CD8-positive, alpha-beta memory T cell (primary cell): ENCODE measurements around the gene WDTC1. TPM values are rescaled to one million over a fixed set of nuclear protein-coding genes. Genes with fewer than 3 reads are reported as not detected.

Experiments used
- CTCF ChIA-PET: fragments of 350-600 bp; sonication (Branson Sonifier 250); formaldehyde crosslinking; loops from one replicate; lab custom pipeline; 2021; ENCODE audit warnings: antibody characterized with exemption; lab: Charles Lee
- POLR2A ChIA-PET: fragments of 350-600 bp; sonication (Branson Sonifier 250); formaldehyde crosslinking; loops from one replicate; lab custom pipeline; 2021; ENCODE audit warnings: antibody characterized with exemption; lab: Charles Lee
- DNase-seq, 5 donors: peaks; one replicate each; pipeline versions ENCODE4 v3.0.0 to v3.0.0-alpha.2; 2020 to 2022; ENCODE audit warnings: mixed read lengths in 1 of 5
- H3K27ac ChIP-seq: one replicate; pipeline ENCODE4 v1.7.0; 2013; ENCODE audit warnings: low read depth, mild to moderate bottlenecking, low read length, moderate library complexity
- H3K27me3 ChIP-seq: 2 replicates; pipeline ENCODE4 v1.7.0; 2013; ENCODE audit warnings: low read length, mild to moderate bottlenecking; ENCODE audit not compliant: insufficient read depth, poor library complexity, severe bottlenecking
- H3K36me3 ChIP-seq: 2 replicates; pipeline ENCODE4 v1.7.0; 2013; ENCODE audit warnings: mild to moderate bottlenecking, low read length, moderate library complexity; ENCODE audit not compliant: insufficient read depth
- H3K4me1 ChIP-seq: 2 replicates; pipeline ENCODE4 v1.7.0; 2013; ENCODE audit warnings: mild to moderate bottlenecking, low read length, moderate library complexity; ENCODE audit not compliant: insufficient read depth
- H3K4me3 ChIP-seq: 2 replicates; pipeline ENCODE4 v1.7.0; 2013; ENCODE audit warnings: mild to moderate bottlenecking, low read length
- H3K9me3 ChIP-seq: 2 replicates; pipeline ENCODE4 v1.7.0; 2013; ENCODE audit warnings: mild to moderate bottlenecking, low read length
- H3K27ac Mint-ChIP-seq, 8 donors: one replicate each; pipeline ENCODE4 v1.8.0; 2020 to 2021; ENCODE audit warnings: mixed read lengths in 8 of 8, mild to moderate bottlenecking in 6 of 8, inconsistent platforms in 3 of 8, moderate library complexity in 3 of 8
- H3K27me3 Mint-ChIP-seq, 2 donors: one replicate each; pipeline ENCODE4 v1.8.0; 2020 to 2021; ENCODE audit warnings: mixed read lengths in 2 of 2, mild to moderate bottlenecking in 1 of 2, moderate library complexity in 1 of 2
- H3K36me3 Mint-ChIP-seq, 3 donors: one replicate each; pipeline ENCODE4 v1.8.0; 2020 to 2021; ENCODE audit warnings: mixed read lengths in 3 of 3, inconsistent platforms in 1 of 3, mild to moderate bottlenecking in 1 of 3
- H3K4me1 Mint-ChIP-seq, 3 donors: one replicate each; pipeline ENCODE4 v1.8.0; 2020 to 2021; ENCODE audit warnings: mixed read lengths in 3 of 3, inconsistent platforms in 1 of 3, mild to moderate bottlenecking in 1 of 3
- H3K4me3 Mint-ChIP-seq, 7 donors: one replicate each; pipeline ENCODE4 v1.8.0; 2020 to 2021; ENCODE audit warnings: mixed read lengths in 7 of 7, mild to moderate bottlenecking in 6 of 7, moderate library complexity in 4 of 7, inconsistent platforms in 2 of 7
- H3K9me3 Mint-ChIP-seq, 5 donors: one replicate each; pipeline ENCODE4 v1.8.0; 2020 to 2022; ENCODE audit warnings: mixed read lengths in 5 of 5, mild to moderate bottlenecking in 3 of 5, moderate library complexity in 2 of 5, inconsistent platforms in 1 of 5
- polyA plus RNA-seq: library from polyadenylated mRNA; unstranded; fragments of 300-500 nt; fragmentation: Illumina TruSeq; gene quantifications from one replicate; pipeline ENCODE4 v1.2.3, GENCODE V29; 2021
- total RNA-seq, 2 experiments: library from RNA; stranded (reverse); gene quantifications; one replicate each; pipeline ENCODE4 v1.2.3, GENCODE V29; 2021

The WDTC1 gene
- total and polyA plus RNA-seq, 3 experiments from 2014 or later = 8.6 to 22.3 (median 22.2) TPM

- CTCF ChIA-PET = interaction anchor here (1.3 kb wide), 1 partner anchor 143 kb away, joined by 3 read pairs; no protein-coding TSS in a partner anchor
- H3K27ac Mint-ChIP-seq = no peak overlapping the region
- H3K9me3 Mint-ChIP-seq = no peaks in the 10 kb centered on the region
- POLR2A ChIA-PET = no interaction called here
- peaks cover 6% of the 10 kb centered on the region for H3K4me1 ChIP-seq
- no peak overlapping the region for H3K4me3 Mint-ChIP-seq
- peaks cover 36 to 51% (median 42%) of the 10 kb centered on the region in 3 donors for H3K4me1 Mint-ChIP-seq
- H3K27me3 Mint-ChIP-seq = no peaks in the 10 kb centered on the region
- H3K27ac ChIP-seq = no peak overlapping the region
- H3K36me3 Mint-ChIP-seq = peaks cover 0 to 21% (median 7%) of the 10 kb centered on the region in 3 donors
- H3K4me3 ChIP-seq = no peak overlapping the region
- no peak for DNase-seq
- H3K27me3 ChIP-seq = no peaks in the 10 kb centered on the region
- no peaks in the 10 kb centered on the region for H3K9me3 ChIP-seq
- H3K36me3 ChIP-seq = no peaks in the 10 kb centered on the region
Measured at GRCh38 chr1:27255136-27255535, 20.7 kb downstream of the WDTC1 start.

DNA sequence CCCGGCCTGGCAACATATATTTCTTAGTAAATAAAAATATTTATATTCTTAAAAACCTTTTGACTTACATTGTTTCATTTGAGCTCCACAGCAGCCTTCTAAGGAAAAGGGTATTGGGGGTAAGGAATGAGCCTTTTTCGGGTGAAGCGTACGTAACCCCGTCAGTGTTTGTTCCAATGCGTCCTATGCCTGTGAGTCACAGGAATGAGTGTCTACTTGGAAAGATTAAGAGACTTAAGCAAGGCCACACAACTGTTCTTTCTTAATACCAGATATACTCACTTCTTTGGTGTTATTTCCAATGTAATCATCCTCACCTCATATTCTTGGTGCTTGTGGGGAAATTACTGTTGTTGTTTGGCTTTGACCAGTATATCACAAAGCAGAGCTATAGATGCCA lies 22.7 kb downstream of the WDTC1 start:
- Histone ChIP-seq H3K36me3 (peaks cover 7% of the 10 kb centered on the region), H3K27me3 (no peaks in the 10 kb centered on the region), H3K4me3 (no peak overlapping the region), H3K9me3 (no peaks in the 10 kb centered on the region), H3K4me1 (peaks cover 6% of the 10 kb centered on the region), H3K27ac (no peak overlapping the region)
- no peak for DNase-seq
- Mint-ChIP-seq H3K27me3 (no peaks in the 10 kb centered on the region), H3K27ac (peak overlapping the region in 1 of 8 donors; percentile 43), H3K36me3 (peaks cover 0 to 34% (median 7%) of the 10 kb centered on the region in 3 donors), H3K4me1 (peaks cover 35 to 50% (median 43%) of the 10 kb centered on the region in 3 donors), H3K9me3 (no peaks in the 10 kb centered on the region), H3K4me3 (no peak overlapping the region)
- ChIA-PET CTCF (no interaction called here), POLR2A (no interaction called here)

DNA sequence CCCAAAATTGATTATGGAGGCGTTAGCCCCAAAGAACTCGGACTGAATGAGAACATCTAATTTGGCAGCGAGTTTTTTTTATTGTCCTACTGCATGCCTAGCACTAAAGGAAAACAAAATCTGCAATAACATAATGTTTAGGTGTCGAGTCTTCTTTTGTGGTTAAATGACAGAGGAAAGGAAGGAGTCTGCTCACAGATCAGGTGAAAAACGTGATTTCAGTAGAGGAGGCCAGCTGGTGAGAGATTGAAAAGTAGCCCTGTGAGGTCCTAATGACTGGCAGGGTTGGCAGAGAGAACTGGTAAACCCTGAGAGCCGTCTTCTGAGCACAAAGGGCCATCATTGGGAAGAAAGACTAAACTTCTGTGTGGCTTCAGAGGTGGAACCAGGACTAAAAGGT lies 24.2 kb downstream of the WDTC1 start:
- no peaks in the 10 kb centered on the region for H3K9me3 Mint-ChIP-seq
- peaks cover 7% of the 10 kb centered on the region for H3K36me3 ChIP-seq
- DNase-seq = peak in 1 of 5 donors; percentile 38
- peaks cover 0 to 43% (median 10%) of the 10 kb centered on the region in 3 donors for H3K36me3 Mint-ChIP-seq
- H3K27ac ChIP-seq = no peak overlapping the region
- H3K9me3 ChIP-seq = no peaks in the 10 kb centered on the region
- POLR2A ChIA-PET = no interaction called here
- no peak overlapping the region for H3K4me3 ChIP-seq
- H3K4me1 ChIP-seq = peaks cover 3% of the 10 kb centered on the region
- peak overlapping the region in 7 of 8 donors; percentile 6 to 93 (median 51) for H3K27ac Mint-ChIP-seq
- peak overlapping the region in 1 of 7 donors; percentile 6 for H3K4me3 Mint-ChIP-seq
- H3K4me1 Mint-ChIP-seq = peaks cover 28 to 35% (median 32%) of the 10 kb centered on the region in 3 donors
- H3K27me3 Mint-ChIP-seq = no peaks in the 10 kb centered on the region
- H3K27me3 ChIP-seq = no peaks in the 10 kb centered on the region
- CTCF ChIA-PET = no interaction called here

DNA sequence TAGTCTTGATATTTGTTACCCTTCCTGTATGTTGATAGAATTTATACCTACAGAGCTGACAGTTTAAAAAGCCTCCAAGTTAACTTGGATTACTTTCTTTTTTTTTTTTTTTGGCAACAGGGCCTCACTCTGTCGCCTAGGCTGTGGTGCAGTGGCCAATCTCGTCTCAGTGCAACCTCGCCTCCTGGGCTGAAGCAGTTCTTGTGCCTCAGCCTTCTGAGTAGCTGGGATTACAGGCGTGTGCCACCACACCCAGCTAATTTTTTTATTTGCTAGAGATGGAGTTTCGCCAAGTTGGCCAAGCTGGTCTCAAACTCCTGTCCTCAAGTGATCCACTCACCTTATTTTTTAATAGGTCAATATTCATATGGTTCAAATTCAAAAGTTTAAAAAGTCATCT lies 32.7 kb downstream of the WDTC1 start:
- Mint-ChIP-seq H3K36me3 (peaks cover 0 to 51% (median 21%) of the 10 kb centered on the region in 3 donors), H3K27ac (no peak overlapping the region), H3K4me3 (no peak overlapping the region), H3K27me3 (no peaks in the 10 kb centered on the region), H3K4me1 (peaks cover 1 to 4% (median 4%) of the 10 kb centered on the region in 3 donors), H3K9me3 (no peaks in the 10 kb centered on the region)
- Histone ChIP-seq H3K9me3 (no peaks in the 10 kb centered on the region), H3K4me1 (no peaks in the 10 kb centered on the region), H3K4me3 (no peak overlapping the region), H3K27me3 (no peaks in the 10 kb centered on the region), H3K36me3 (peaks cover 9% of the 10 kb centered on the region), H3K27ac (no peak overlapping the region)
- no peak for DNase-seq
- CTCF ChIA-PET = interaction anchor here (0.7 kb wide), 1 partner anchor 53 kb away, joined by 3 read pairs; no protein-coding TSS in a partner anchor
- POLR2A ChIA-PET = interaction anchor here (0.6 kb wide), 1 partner anchor 135 kb away, joined by 4 read pairs; no protein-coding TSS in a partner anchor

DNA sequence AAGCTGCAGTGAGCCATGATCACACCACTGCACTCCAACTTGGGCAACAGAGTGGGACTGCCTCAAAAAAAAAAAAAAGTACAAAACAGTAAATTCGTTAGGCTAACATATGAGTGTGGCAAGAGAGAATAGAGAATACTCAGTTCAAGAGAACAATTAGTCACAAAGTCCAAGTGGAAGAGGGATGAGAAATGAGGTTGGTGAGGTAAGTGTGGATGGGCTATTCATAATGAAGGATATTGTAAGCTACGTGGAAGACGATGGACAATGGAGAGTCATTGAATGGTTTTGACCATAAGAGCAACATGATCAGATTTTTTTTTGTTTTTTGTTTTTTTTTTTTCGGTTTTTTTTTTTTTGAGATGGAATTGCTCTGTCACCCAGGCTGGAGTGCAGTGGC lies 34.8 kb downstream of the WDTC1 start:
- ChIA-PET CTCF (interaction anchor here (1.0 kb wide), 1 partner anchor 126 kb away, joined by 4 read pairs; no protein-coding TSS in a partner anchor), POLR2A (interaction anchor here (0.7 kb wide), 1 partner anchor 14 kb away, joined by 4 read pairs; no protein-coding TSS in a partner anchor)
- peaks cover 0 to 52% (median 24%) of the 10 kb centered on the region in 3 donors for H3K36me3 Mint-ChIP-seq
- Histone ChIP-seq H3K9me3 (no peaks in the 10 kb centered on the region), H3K4me1 (no peaks in the 10 kb centered on the region), H3K4me3 (no peak overlapping the region), H3K27ac (no peak overlapping the region), H3K27me3 (no peaks in the 10 kb centered on the region), H3K36me3 (peaks cover 9% of the 10 kb centered on the region)
- H3K27me3 Mint-ChIP-seq = no peaks in the 10 kb centered on the region
- no peak for DNase-seq
- peak overlapping the region in 2 of 8 donors; percentile 8 to 75 for H3K27ac Mint-ChIP-seq
- peaks cover 1 to 4% (median 4%) of the 10 kb centered on the region in 3 donors for H3K4me1 Mint-ChIP-seq
- no peaks in the 10 kb centered on the region for H3K9me3 Mint-ChIP-seq
- no peak overlapping the region for H3K4me3 Mint-ChIP-seq

DNA sequence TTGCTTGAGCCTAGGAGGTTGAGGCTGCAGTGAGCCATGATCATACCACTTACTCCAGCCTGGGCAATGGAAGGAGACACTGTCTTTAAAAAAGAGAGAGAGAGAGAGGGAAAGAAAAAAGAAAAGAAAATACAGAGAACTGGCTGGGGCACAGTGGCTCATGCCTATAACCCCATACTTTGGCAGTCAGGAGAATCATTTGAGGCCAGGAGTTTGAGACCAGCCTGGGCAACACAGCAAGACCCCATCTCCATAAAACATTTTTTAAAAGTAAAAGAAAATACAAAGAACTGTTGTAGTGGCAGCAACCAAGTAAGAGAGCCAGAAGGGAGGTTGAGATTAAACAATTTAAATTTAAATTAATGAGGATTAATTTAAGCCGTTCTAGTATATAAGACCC lies 39.8 kb downstream of the WDTC1 start:
- POLR2A ChIA-PET = no interaction called here
- H3K27ac Mint-ChIP-seq = peak overlapping the region in 2 of 8 donors; percentile 4 to 82
- H3K27me3 Mint-ChIP-seq = no peaks in the 10 kb centered on the region
- H3K27me3 ChIP-seq = no peaks in the 10 kb centered on the region
- no peaks in the 10 kb centered on the region for H3K36me3 ChIP-seq
- peaks cover 7 to 19% (median 7%) of the 10 kb centered on the region in 3 donors for H3K4me1 Mint-ChIP-seq
- H3K4me3 Mint-ChIP-seq = peak overlapping the region in 1 of 7 donors; percentile 63
- no peak overlapping the region for H3K27ac ChIP-seq
- no peaks in the 10 kb centered on the region for H3K4me1 ChIP-seq
- peaks cover 0 to 49% (median 19%) of the 10 kb centered on the region in 3 donors for H3K36me3 Mint-ChIP-seq
- CTCF ChIA-PET = no interaction called here
- H3K4me3 ChIP-seq = no peak overlapping the region
- peaks cover 0 to 2% (median 0%) of the 10 kb centered on the region in 5 donors for H3K9me3 Mint-ChIP-seq
- DNase-seq = no peak
- H3K9me3 ChIP-seq = no peaks in the 10 kb centered on the region

DNA sequence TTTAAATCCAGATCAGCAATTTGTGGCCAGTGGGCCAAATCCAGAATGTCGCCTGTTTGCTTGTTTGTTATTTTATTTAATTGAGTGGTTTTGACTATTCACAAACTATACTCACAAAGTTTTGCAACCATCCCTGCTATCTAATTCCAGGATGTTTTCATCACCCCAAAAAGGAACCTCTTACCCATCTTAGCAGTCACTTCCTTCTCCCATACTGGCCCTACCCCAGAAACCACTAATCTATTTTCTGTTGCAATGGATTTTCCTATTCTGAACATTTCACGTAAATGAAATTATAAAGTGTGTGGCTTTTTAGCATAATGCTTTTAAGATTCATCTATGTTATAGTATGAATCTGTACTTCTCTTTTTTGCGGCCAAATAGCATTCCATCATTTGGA lies 41.3 kb downstream of the WDTC1 start:
- H3K4me3 Mint-ChIP-seq = no peak overlapping the region

More for the DNA sequence above, 41.3 kb downstream of the WDTC1 start:
- ChIA-PET CTCF (no interaction called here), POLR2A (no interaction called here)
- Mint-ChIP-seq H3K27me3 (no peaks in the 10 kb centered on the region), H3K4me1 (peaks cover 4 to 17% (median 7%) of the 10 kb centered on the region in 3 donors), H3K36me3 (peaks cover 0 to 44% (median 15%) of the 10 kb centered on the region in 3 donors), H3K27ac (peak overlapping the region in 1 of 8 donors; percentile 52), H3K9me3 (peaks cover 0 to 2% (median 0%) of the 10 kb centered on the region in 5 donors)
- no peak for DNase-seq
- no peaks in the 10 kb centered on the region for H3K27me3 ChIP-seq
- no peaks in the 10 kb centered on the region for H3K4me1 ChIP-seq
- no peak overlapping the region for H3K27ac ChIP-seq
- H3K36me3 ChIP-seq = no peaks in the 10 kb centered on the region
- H3K9me3 ChIP-seq = no peaks in the 10 kb centered on the region
- H3K4me3 ChIP-seq = no peak overlapping the region
